ENCODE measurements around the gene CHD9.

CHD9 gene

DNA sequence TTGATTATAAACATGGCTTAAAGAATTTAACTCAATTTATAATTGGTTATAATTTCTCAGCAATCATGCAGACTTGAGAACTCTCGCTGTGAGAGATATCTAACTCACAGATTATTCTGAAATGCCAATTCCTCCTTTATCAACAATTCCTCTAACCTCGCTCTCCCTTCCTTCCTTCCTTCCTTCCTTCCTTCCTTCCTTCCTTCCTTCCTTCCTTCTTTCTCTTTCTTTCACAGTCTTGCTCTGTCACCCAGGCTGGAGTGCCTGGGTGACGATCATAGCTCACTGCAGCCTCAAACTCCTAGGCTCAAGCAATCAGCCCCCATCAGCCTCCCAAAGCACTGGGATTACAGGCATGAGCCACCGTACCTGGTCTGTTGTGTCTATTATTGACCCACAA is 42.4 kb downstream of the CHD9 start:
- no peak for DNase-seq

DNA sequence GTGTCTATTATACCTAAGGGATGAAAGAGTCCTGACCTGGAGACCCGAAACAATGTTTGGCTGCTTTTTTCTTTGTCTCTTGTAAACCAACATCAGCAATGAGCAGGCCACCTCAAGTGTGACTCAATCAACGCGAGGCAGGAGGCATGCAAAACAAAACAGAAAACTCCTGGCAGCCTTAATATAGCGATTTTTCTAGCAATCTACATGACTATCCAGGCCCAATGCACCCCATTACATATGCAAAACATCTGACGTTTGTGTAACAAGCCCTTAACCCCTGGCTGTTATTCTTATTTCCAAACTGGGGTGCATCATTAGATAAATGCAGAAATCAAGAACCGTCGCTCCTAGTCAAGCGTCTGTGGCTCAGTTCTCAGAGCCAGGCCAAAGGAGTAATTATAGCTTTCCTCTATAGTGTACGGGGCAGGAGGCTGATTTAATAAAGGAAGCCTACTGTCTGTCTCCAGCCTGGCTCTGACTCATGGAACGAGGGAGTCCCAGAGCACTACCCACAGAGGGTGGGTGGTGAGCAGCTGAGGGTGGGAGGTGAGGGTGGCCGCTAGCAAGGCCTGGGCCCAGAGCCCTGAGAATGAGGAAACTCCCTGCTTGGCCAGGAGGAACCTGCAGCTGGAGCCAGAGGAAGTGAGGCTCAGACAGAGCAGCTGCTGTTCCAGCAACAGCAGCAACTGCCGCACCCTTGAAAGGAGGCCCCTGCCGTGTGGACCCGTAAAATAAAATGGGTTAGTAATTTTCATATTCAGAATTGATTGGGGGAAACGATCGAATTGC is 43.9 kb downstream of the CHD9 start:
- peak; percentile 98 for DNase-seq

DNA sequence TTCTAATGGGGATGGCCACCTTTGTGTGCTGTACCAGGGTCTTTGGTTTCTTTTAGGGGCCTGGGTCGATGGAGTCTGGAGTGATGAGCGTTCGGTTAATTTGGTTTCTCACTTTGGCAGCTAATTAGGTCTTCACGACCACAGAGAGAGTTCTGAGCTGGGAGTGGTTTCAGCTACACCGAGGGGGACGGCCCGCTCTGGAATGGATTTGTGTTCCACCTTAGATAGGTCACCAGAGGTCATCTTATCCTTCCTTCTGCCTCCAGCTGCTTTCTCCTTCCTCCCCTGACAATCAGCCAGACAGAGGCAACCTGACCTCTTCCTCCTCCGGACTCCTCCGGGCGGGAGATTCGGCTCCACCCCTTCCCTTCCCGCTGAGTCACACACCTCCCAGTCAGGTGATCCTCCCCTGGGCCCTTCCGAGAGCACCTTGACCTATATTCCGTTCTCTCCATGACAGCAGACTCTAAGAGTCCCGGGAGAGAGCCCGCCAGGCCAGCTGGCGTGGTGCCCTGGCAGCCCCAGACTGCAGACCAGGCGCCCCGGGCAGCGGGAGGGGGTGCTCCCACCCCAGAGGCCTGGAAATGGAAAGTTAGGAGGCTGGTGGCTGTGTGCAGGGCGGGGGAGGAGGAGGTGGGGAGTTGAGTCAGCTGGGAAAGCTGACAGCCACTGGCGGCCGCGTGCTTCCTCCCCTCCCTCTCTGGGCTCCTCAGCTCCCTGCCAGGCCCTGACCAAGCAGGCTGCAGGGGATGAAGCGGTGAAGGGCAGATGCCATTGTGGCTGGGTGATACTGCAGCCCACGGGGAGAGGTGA is 44.7 kb downstream of the CHD9 start:
- DNase-seq: peak; percentile 70

DNA sequence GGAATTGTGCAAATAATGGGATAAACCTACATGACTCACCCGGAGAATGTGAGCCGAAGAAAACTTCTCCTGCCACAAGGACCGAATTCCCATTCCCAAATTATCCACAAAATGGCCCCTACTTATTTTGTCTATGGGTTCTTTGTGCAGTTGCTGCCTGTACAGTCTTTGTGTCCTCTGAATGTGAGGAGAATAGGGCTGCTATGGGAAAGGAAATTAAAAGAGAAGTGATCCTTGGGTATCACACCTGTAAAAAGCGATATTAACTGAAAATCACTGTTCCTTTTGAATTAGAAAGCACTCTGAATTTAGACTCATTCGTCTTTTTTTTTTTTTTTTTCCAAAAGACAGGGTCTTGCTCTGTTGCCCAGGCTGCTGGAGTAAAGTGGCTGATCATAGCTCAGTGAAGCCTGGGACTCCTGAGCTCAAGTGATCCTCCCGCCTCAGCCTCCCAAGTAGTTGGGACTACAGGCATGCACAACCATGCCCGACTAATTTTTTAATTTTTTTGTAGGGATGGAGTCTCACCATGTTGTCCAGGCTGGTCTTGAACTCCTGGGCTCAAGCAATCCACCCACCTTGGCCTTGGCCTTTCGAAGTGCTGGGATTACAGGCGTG is 45.4 kb downstream of the CHD9 start:
- DNase-seq: no peak

DNA sequence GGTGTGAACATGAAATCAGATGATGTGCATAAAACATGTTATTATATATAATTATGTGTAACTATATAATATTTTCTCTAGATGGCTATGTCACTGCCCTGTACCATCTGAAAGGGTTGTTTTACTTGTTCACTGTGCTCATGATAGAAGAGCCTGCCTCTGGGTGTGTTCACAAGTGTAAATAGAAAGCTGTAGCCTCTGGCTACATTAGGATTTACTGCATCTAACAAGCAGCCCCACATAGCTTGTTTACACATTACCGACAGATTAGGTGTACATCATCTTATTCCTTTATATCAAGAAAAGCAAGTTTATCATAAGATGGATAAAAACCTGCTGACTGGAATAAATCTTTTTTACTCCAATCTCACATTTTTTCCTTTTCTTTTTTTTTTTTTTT is 46.1 kb downstream of the CHD9 start:
- no peak for DNase-seq

DNA sequence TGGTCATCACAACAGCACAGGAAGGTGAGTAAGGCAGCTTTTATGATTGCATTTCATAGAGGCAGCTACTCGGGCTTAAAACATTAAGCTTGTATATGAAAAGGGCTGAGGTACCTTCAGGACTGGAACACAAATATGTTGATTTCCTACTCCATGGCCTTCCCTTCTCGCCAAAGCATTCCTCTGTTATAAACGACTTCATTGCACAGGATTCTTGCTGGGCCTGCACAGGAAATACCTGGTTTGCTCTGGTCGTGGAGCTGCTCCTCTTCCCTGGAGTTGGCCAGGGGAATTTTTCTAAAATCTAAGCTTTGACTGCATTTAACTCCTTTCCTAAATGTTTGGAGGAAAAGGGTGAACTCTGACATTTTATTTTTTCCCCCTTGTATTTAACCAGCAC is 49.0 kb downstream of the CHD9 start:
- no peak for DNase-seq

DNA sequence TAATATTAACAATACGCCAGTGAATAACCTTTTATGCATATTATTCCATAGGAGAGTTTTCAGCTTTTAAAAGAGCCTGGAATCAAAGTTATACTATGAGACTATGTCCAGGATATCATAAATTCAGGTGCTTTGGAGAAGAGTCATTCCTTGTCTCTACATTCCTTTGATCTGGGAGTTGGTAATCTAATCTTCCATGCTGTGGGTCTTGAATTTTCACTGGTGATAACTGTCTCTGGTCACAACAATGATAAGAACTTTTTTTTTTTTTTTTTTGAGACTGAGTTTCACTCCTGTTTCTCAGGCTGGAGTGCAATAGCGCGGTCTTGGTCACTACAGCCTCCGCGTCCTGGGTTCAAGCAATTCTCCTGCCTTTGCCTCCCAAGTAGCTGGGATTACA is 50.8 kb downstream of the CHD9 start:
- no peak for DNase-seq

DNA sequence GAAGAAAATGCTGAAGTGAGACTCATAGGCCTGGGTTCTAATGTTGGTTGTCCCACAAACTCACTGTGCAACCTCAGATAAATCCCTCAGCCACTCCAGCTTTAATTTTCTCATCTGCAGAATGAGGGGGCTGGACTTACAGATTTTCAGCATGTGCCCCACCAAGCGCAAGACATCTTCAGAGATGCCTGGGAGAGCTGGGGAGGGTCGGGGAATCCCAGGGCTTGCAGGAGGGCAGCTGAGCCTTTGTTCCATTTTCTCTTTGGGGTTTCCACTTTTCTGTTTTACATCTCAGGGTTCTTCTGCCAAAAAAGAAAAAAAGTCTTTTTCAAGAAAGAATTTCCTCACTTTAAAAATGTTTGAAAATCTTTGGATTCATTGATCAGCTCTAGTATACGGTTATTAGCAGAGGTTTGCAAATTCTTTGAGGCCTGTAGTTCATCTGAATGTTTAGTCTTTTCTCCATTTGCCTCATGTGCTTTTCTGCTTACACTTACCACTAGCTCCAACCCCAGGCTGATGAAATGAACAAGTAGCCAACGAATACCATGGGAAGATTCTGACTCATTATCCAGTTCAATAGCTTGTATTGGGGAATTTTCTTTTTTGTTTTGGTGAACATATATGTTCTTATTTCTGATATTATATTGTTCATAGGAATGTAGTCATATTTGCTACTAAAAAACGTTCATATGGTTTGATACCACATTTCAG is 56.4 kb downstream of the CHD9 start:
- DNase-seq: no peak

DNA sequence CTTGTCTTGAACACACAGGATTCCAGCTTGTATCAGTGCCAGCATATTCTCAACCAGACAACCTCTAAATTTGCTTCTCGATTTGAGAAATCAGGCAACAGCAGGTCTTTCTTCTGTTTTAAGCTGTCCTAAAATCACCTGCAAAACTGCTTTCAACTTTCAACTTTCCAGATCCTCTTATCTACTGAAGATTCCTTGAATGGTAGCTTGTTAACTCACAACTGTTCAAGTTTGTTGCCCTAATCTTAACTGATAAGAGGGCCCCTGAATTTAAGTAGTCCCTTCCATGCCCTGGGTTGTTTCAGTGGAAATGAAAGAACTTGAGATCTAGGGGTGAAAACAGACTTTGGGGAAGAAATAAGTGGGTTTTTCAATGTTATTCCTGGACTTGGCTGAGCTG is 57.2 kb downstream of the CHD9 start:
- DNase-seq: no peak

DNA sequence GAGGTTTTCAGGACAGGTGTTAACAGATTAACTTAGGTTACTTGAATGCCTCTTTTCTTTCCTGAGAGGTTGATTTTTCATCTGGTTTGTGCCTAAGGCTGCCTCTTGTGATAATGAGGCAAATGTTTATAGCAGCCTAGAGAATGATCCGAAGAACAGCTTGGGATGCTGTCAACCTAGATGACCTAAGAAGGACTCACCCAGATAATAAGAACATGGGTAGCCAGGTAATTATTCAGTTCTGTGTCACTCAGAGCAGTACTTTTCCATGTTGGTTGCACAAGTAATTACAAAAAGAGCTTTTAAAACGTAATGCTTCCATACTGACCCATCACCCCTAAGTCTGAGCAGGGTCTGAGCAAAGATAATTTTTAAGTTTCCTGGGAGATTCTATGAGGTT is 60.3 kb downstream of the CHD9 start:
- DNase-seq: no peak

DNA sequence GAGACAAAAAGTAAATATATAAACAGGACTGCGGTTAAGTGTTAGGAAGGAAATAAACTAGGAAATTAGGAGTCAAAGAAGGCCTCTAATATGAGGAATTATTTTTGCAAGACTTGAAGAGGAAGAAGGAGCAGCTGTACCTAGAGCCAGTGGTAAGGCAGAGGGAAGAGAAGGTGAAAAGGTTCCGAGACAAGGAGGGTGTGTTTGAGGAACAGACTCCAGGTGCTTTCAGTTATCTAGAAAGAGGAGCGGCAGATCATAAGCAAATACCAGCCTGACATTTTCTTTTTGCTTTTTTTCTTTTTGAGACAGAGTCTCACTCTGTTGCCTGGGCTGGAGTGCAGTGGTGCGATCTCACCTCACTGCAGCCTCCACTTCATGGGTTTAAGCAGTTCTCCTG is 61.0 kb downstream of the CHD9 start:
- no peak for DNase-seq

DNA sequence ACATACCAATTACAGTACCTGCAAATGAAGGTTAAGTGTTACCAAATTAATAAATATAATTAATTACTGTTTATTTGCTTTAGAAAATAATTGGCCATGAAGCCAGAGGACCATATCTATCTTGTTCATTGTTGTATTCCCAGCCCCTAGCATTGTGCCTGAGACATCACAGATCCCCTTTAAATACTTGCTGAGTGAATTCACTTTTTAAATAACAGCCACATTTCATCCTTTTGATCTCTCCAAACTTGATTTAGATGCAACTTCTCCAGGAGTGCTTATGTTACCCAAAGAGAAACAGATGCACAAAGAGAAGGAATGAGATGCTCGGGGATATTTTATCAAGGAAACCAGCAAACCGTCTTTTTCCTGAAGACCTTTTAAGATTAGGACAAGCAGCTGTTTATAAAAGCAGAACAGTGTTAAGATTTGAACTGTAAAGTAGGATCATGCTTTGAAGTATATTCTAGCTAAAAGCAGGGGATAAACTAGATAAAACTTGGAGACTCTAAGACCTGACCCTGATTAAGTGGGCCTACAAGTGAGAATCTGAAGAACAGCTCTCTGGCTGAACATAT is 66.3 kb downstream of the CHD9 start:
- no peak for DNase-seq

DNA sequence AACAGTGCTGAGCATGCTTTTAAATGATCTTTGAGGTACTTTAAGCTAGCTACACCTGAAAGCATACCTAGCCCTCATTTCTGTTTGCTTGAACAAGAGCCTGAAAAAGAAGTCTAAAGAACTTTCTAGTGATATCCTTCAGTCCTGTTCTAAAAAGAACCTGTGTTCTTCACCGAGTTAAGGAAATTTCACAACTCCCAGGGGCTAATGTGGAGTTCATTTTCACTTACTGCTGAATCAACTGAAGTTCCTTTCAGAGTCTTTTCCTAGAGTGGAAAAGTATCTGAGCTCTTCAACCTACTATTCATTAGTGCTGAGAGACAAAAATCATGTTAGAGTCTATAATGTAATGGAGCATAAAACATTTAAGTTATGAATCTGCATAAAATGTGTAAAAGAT is 66.9 kb downstream of the CHD9 start:
- DNase-seq: no peak

DNA sequence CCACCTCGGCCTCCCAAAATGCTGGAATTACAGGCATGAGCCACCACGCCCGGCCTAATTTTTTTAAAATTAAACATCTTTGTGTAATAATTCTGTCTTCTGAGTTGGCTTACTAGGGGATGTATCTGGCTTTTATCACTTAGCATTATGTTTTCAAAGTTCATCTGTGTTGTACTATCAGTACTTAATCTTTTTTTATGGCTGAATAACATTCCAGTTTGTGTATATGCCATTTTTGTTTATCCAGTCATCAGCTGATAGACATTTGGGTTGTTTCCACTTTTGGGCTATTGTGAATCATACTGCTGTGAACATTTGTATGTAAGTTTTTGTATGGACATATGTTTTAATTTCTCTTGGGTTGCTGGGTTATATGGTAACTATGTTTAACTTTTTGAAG is 69.0 kb downstream of the CHD9 start:
- no peak for DNase-seq

DNA sequence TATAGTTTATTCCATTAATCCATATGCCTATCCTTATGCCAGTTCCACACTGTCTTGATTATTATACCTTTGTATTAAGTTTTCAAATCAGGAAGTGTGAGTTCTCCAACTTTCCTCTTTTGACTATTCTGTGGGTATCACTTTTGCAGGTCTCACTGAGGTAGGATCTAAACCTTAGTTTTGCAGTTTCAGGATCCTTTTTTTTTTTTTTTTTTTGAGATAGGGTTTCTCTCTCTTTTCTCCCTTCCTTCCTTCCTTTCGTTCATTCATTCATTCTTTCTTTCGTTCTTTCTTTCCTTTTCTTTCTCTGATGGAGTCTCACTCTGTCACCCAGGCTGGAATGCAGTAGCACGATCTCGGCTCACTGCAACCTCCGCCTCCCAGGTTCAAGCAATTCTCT is 71.6 kb downstream of the CHD9 start:
- DNase-seq: no peak

DNA sequence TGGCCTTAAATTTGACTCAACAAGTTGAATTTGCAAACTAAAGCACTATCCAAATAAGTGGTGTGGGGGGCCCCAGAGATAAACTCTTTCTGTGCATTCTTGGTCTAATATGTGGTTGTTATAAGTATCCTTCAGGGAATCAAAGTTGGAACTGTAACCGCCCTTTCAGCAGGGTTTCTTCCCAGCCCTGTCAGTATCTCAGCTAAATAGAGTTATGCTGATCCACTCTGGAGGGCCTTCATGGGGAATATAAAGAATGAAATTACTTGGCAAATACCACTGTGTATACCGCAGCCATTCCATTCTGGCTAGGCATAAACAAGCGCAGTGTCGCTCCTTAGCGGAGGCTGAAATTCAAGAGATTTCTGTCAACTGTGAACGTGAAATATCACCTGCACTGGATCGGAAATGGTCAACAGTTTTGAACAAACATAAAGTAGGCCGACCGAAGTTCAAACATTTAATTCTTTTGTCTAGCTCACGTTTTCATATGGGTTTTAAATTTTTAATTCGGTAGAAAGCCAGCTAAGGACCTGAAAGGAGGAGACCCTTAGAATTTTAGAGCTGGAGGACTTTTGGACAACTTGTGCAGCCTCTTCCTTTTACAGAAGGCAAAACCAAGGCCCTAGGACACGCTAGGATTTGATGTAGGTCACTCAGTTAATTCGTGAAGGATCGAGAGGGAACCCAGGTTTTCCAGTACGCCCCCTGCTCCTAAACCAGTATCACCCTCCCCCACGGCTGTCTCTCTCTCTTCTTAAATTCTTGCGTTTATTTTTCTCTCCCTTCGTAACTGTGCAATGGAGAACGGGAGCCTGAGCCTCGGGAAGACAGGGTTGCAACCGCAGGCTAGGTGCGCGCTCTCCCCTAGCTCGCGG is 74.7 kb downstream of the CHD9 start:
- no peak for DNase-seq

DNA sequence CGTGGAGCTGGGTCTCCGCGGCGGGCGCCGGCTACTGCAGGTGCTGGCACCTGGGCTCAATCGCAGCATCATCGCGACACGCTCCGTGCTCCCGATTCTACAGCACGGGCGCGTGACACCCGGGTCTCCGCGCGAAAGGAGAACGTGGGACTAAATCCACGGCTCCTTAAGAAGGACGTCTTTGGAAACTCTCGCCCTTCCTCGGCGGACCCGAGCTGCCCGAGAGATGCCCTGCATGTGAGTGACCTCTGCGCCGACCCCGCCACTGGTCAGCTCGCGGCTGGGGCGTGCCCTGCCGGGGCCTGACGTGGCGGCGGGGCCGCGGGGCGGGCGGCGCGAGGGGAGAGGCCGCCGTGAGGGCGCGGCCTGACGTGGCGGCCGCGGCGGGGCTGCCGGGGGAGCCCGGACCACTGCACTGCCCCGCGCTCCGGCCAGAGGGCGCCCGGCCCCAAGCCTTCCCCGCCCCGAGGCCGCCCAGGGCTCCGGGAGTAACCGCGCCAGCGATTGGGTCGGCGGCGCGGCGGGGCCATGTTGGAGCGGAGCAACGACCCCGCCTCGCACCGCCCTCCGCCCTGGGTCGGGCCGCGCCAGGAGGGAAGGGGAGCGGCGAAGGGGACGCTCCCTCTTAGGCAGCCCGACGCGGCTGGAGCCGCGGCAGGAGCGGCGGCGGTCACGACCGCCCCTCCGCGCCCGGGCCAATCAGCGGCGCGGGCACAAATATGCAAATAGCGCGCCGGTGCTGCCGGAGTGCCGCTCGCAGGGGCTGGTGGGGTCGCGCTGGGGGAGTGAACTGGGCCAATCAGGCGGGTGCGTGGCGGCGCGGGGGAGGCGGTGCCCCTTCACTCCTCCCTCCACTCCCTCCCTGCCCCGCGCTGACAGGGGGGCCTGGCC is 75.6 kb downstream of the CHD9 start:
- peak; percentile 86 for DNase-seq

DNA sequence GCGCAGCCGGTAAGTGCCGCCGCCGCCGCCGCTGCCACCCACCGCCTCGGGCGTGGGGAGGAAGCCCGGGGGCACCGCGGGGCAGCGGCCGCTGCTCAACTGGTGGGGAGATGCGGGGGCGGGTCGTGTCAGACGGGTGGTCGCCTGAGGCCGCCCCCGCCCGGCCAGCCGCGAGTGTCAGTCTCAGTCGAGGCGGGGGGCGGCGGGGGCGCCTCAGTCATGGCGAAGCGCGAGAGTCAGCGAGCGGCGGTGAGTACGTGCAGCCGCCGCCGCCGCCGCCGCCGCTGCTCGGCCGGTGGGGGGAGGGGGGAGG is 76.2 kb downstream of the CHD9 start:
- DNase-seq: no peak

DNA sequence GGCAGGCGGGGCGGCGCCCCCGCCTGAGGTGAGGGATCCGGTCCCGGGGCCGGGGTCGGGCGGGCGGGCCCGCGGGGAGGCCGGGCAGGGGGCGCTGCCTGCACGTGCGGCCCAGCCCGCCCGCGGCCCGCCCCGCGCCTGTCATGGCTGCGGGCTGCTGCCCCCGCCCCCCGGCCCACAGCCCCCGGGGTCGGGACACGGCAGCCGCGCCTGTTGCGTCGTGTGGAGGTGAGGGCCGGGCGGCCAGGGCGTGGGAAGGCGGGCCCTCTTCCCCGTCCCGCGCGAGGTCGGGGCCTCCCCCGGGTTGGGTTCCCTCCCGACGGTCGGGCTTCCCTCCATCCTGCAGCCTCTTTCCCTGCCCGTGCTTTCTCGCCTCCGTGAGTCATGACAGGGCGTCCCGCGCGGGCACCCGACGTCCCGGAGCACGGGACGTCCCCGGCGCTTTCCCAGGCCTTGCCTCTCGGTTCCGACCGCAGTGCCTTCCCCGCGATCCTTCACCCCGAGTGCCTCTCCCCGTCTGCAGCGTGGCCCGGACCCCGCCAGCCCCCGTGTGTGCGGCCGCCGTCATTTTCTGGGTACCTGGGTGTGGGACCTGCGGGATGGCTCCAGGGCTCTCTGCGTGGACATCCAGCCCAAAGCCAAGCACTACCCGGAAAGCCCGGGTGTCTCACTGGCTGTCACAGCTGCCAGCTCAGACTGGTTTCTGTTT is 76.7 kb downstream of the CHD9 start:
- peak; percentile 22 for DNase-seq

DNA sequence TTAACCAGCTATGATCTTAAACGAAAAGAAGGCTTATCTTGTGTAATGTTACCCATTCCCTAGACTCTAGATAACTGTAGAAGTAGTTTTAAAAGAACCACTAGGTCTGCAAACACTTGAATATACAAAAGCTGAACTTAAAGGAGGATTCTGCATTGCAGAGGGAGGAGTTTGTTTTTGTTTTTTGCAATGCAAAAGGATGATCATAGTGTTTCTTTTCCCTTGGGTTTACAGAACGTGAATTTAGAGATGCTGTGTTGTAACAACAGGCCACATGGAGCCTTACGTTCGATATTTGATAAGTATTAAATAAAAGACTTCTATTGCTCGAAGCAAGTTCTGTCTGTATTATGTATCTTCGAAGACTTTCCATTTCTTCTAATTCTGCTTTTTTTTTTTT is 77.6 kb downstream of the CHD9 start:
- no peak for DNase-seq
